Left lung (tissue), 10 donors: Measurements from ENCODE around the gene MRPL14. TPM values are rescaled to one million over a fixed set of nuclear protein-coding genes. Genes with fewer than 3 reads are reported as not detected.

Experiments used
- ATAC-seq: fragments of 200-7000 bp; cut with Tn5 transposase; one replicate; pipeline ENCODE4 v1.9.1; 2020; ENCODE audit warnings: moderate library complexity
- DNase-seq, 4 donors: peaks; one replicate each; pipeline ENCODE4 v3.0.0-alpha.2; 2013 to 2020
- H3K27ac ChIP-seq, 2 donors: fragments of 200-600 bp; sonication (generic) in 1 of 2; one replicate each; pipeline versions ENCODE4 v1.5.0 to v1.8.0; 2020 to 2021
- H3K27me3 ChIP-seq, 2 donors: fragments of 200-600 bp; sonication (generic) in 1 of 2; one replicate each; pipeline versions ENCODE4 v1.5.0 to v1.8.0; 2020 to 2021
- H3K36me3 ChIP-seq, 2 donors: fragments of 200-600 bp; sonication (generic) in 1 of 2; one replicate each; pipeline versions ENCODE4 v1.5.0 to v1.8.0; 2020 to 2021
- H3K4me1 ChIP-seq, 2 donors: fragments of 200-600 bp; one replicate each; pipeline ENCODE4 v1.8.0; 2021
- H3K4me3 ChIP-seq, 2 donors: fragments of 200-600 bp; sonication (generic) in 1 of 2; one replicate each; pipeline versions ENCODE4 v1.5.0 to v1.8.0; 2020 to 2021; ENCODE audit warnings: mild to moderate bottlenecking in 1 of 2
- H3K9me3 ChIP-seq, 2 donors: fragments of 200-600 bp; sonication (generic) in 1 of 2; one replicate each; pipeline versions ENCODE4 v1.5.0 to v1.8.0; 2020 to 2021
- intact Hi-C, 2 donors: fragments of 100-400 bp; cut with DNase I; formaldehyde crosslinking; loops; one replicate each; pipeline versions ENCODE4 v1.11.2 to v1.14.2; 2022
- polyA plus RNA-seq, 6 donors: library from polyadenylated mRNA; unstranded; fragments of 120-200 nt; gene quantifications; one replicate each; pipeline ENCODE4 v1.2.1, GENCODE V29; 2013; ENCODE audit not compliant: insufficient read length in 6 of 6
- total RNA-seq, 2 donors: library from RNA; stranded (reverse); fragmentation: NEBNext Ultra II Directional; extraction: Animal tissue kit (Norgen Biotek cat#: 25700); gene quantifications; one replicate each; pipeline ENCODE4 v1.2.1, GENCODE V29; 2021
- TF ChIP-seq, protein P1 (sequence below), 2 donors: fragments of 200-600 bp; sonication (generic) in 1 of 2; IDR thresholded peaks; one replicate each; pipeline versions ENCODE4 v1.5.0 to v1.8.0; 2021; ENCODE audit warnings: antibody characterized with exemption in 2 of 2
- donor health status: DM: no; HTN: yes; CAD: no.
- donor health status: DM: no; HTN: no; CAD: no.

MRPL14 gene
- total and polyA plus RNA-seq, 8 donors = 29.8 to 100 (median 37.6) TPM

DNA sequence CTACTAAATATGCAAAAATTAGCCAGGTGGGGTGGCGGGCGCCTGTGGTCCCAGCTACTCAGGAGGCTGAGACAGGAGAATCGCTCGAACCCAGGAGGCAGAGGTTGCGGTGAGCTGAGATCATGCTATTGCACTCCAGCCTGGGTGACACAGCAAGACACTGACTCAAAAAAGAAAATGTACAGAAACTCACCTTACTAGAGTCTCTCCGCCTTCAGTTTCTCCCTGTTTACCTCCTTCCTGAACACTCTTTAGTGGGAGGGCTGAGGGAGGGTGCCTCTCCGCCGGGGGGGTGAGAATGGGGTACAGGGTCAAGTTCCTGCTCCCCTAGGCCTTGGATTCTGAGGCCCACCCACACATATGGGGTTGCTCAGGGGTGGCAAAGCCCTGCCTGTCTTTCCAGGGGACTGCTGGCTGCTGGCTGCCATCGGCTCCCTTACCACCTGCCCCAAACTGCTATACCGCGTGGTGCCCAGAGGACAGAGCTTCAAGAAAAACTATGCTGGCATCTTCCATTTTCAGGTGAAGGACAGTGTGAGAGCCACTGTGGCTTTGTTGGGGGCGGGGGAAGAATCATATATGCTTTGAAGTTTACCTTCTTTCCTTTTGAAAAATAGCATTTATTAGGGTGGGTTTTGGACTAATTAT is 44.8 kb upstream of the MRPL14 start:
- H3K36me3 ChIP-seq = no peaks in the 10 kb centered on the region
- TF ChIP-seq, protein P1, sequence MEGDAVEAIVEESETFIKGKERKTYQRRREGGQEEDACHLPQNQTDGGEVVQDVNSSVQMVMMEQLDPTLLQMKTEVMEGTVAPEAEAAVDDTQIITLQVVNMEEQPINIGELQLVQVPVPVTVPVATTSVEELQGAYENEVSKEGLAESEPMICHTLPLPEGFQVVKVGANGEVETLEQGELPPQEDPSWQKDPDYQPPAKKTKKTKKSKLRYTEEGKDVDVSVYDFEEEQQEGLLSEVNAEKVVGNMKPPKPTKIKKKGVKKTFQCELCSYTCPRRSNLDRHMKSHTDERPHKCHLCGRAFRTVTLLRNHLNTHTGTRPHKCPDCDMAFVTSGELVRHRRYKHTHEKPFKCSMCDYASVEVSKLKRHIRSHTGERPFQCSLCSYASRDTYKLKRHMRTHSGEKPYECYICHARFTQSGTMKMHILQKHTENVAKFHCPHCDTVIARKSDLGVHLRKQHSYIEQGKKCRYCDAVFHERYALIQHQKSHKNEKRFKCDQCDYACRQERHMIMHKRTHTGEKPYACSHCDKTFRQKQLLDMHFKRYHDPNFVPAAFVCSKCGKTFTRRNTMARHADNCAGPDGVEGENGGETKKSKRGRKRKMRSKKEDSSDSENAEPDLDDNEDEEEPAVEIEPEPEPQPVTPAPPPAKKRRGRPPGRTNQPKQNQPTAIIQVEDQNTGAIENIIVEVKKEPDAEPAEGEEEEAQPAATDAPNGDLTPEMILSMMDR (IDR thresholded peaks at IDR 0.05) = no peak
- H3K4me1 ChIP-seq = peaks cover 0 to 11% of the 10 kb centered on the region in 2 donors
- intact Hi-C loops = loop anchor here in 1 of 2 donors (5.0 kb wide), 1 partner anchor 65 kb away; no protein-coding TSS in a partner anchor
- H3K9me3 ChIP-seq = no peaks in the 10 kb centered on the region
- H3K4me3 ChIP-seq = no peak overlapping the region
- H3K27ac ChIP-seq = no peak overlapping the region
- no peaks in the 10 kb centered on the region for H3K27me3 ChIP-seq
- DNase-seq (no peak), ATAC-seq (no peak)

GRCh38 chr6:44169886-44170570 is 42.8 kb upstream of the MRPL14 start:
- DNase-seq = no peak
- no peak for ATAC-seq
- peaks cover 0 to 3% of the 10 kb centered on the region in 2 donors for H3K4me1 ChIP-seq
- H3K36me3 ChIP-seq = no peaks in the 10 kb centered on the region
- TF ChIP-seq, protein P1 (IDR thresholded peaks at IDR 0.05) = no peak
- H3K9me3 ChIP-seq = no peaks in the 10 kb centered on the region
- H3K4me3 ChIP-seq = no peak overlapping the region
- intact Hi-C loops = loop anchor here in 1 of 2 donors (5.0 kb wide), 1 partner anchor 67 kb away; no protein-coding TSS in a partner anchor
- no peak overlapping the region for H3K27ac ChIP-seq
- H3K27me3 ChIP-seq = no peaks in the 10 kb centered on the region

GRCh38 chr6:44169154-44169553 is 41.9 kb upstream of the MRPL14 start:
- Histone ChIP-seq H3K9me3 (no peaks in the 10 kb centered on the region), H3K36me3 (no peaks in the 10 kb centered on the region), H3K27me3 (no peaks in the 10 kb centered on the region), H3K4me1 (peaks cover 0 to 3% of the 10 kb centered on the region in 2 donors), H3K4me3 (no peak overlapping the region), H3K27ac (no peak overlapping the region)
- TF ChIP-seq, protein P1 (IDR thresholded peaks at IDR 0.05) = no peak
- DNase-seq = no peak
- intact Hi-C loops = no loop called here
- no peak for ATAC-seq

DNA sequence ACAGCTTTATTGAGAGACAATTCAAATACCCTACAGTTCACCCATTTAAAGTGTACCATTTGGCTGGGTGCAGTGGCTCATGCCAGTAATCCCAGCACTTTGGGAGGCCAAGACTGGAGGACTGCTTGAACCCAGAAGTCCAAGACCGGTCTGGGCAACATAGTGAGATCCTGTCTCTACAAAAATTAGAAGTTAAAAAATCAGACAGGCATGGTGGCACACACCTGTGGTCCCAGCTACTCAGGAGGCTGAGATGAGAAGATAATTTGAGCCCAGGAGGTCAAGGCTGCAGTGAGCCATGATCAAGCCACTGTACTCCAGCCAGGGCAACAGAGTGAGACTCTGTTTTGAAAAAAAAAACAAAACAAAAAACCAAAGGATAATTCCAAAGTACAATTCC is 40.3 kb upstream of the MRPL14 start:
- H3K9me3 ChIP-seq = no peaks in the 10 kb centered on the region
- DNase-seq (no peak), ATAC-seq (no peak)
- no peaks in the 10 kb centered on the region for H3K36me3 ChIP-seq
- H3K4me3 ChIP-seq = no peak overlapping the region
- no peaks in the 10 kb centered on the region for H3K4me1 ChIP-seq
- peaks cover 0 to 4% of the 10 kb centered on the region in 2 donors for H3K27me3 ChIP-seq
- TF ChIP-seq, protein P1 (IDR thresholded peaks at IDR 0.05) = no peak
- intact Hi-C loops = no loop called here
- no peak overlapping the region for H3K27ac ChIP-seq

DNA sequence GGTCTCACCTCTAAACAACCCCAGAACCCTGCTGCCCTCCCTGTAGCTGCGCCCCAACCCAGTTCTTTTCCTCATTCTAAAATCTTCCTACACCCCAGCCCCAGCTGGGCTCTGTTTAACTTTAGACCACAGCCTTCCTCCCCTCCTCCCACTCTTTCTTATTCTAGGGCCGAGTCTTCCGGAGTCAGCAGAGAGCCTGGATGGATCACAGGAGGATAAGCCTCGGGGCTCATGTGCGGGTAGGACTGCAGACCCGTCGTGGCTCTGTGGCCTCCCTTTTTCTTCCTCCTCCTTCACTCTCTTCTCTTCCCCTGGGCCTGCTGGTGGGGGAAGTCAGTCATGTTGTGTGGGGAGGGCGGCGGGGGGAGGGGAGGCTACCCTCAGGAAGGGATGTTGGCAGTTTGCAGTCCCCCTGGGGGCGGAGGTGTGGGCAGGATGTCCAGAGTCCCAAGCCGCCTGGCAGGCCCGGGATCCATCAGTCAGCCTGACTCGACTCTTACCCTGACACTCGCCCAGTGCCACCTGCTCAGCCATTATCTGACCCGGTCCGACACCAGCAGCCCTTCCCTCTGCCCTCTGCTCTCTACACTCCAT is 39.4 kb upstream of the MRPL14 start:
- no peak for ATAC-seq
- no peak overlapping the region for H3K4me3 ChIP-seq
- H3K27me3 ChIP-seq = peaks cover 0 to 4% of the 10 kb centered on the region in 2 donors
- TF ChIP-seq, protein P1 (IDR thresholded peaks at IDR 0.05) = no peak
- DNase-seq = no peak
- H3K9me3 ChIP-seq = no peaks in the 10 kb centered on the region
- no peak overlapping the region for H3K27ac ChIP-seq
- no peaks in the 10 kb centered on the region for H3K4me1 ChIP-seq
- H3K36me3 ChIP-seq = no peaks in the 10 kb centered on the region
- intact Hi-C loops = no loop called here
